Nephron (organoid): ENCODE results near the gene ARHGAP18.

Experiments used
- H3K27ac Mint-ChIP-seq, 3 experiments: 2 replicates each; pipeline ENCODE4 v1.8.0; 2020; ENCODE audit warnings: mixed read lengths in 3 of 3, mild to moderate bottlenecking in 2 of 3, moderate library complexity in 1 of 3
- H3K27me3 Mint-ChIP-seq: 2 replicates; pipeline ENCODE4 v1.8.0; 2021; ENCODE audit warnings: low read depth, mild to moderate bottlenecking, moderate library complexity, mixed read lengths
- H3K36me3 Mint-ChIP-seq: 2 replicates; pipeline ENCODE4 v1.8.0; 2020; ENCODE audit warnings: low read depth, mixed read lengths
- H3K4me1 Mint-ChIP-seq: 2 replicates; pipeline ENCODE4 v1.8.0; 2020; ENCODE audit warnings: mixed read lengths
- H3K4me3 Mint-ChIP-seq, 3 experiments: 2 replicates each; pipeline ENCODE4 v1.8.0; 2020; ENCODE audit warnings: mild to moderate bottlenecking in 3 of 3, mixed read lengths in 3 of 3, moderate library complexity in 2 of 3
- H3K9me3 Mint-ChIP-seq: 2 replicates; pipeline ENCODE4 v1.8.0; 2020; ENCODE audit warnings: mixed read lengths
- CTCF ChIP-seq, 3 experiments: fragments of 200-600 bp; sonication (generic); IDR thresholded peaks; one replicate each; pipeline ENCODE4 v1.5.0; 2021; ENCODE audit warnings: antibody characterized with exemption in 3 of 3; ENCODE audit not compliant: unreplicated experiment in 3 of 3

The ARHGAP18 gene

DNA sequence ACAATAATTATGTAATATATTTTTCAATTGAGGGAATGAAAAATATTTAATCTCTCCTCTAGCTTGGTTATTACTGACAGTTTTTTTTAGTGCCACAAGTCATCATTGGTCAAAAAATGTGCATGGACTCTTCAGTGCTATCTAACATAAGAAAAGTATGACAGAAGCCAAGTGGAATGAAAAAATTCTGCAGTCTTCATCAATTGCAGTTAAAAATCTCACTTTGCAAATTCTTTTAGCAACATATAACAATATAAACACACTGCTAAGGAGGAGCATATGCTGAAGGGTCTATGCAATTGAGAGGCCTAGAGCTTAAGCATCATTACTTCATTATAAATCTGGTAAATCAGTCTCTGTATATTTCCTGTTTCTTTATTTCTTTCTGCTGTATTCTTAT is 175.1 kb downstream of the ARHGAP18 start:
- no peaks in the 10 kb centered on the region for H3K27me3 Mint-ChIP-seq
- TF ChIP-seq CTCF (IDR thresholded peaks at IDR 0.05; ENCODE audit: unreplicated experiment in 3 of 3): no peak
- peaks cover 7% of the 10 kb centered on the region for H3K36me3 Mint-ChIP-seq
- no peak overlapping the region for H3K4me3 Mint-ChIP-seq
- H3K4me1 Mint-ChIP-seq: peaks cover 6% of the 10 kb centered on the region
- H3K27ac Mint-ChIP-seq: no peak overlapping the region
- H3K9me3 Mint-ChIP-seq: peaks cover 12% of the 10 kb centered on the region
